Gastroesophageal sphincter (tissue), 3 donors: Measurements from ENCODE around the gene GATA3.

Experiments
- POLR2A ChIP-seq, 2 donors: fragments of 450-650 bp; IDR thresholded peaks; one replicate each; pipeline ENCODE4 v1.6.1; 2017; ENCODE audit warnings: antibody characterized with exemption in 2 of 2, mild to moderate bottlenecking in 2 of 2, moderate library complexity in 1 of 2
- POLR2AphosphoS5 ChIP-seq: sonication (generic); formaldehyde crosslinking; IDR thresholded peaks from one replicate; pipeline ENCODE4 v1.6.1; 2017; ENCODE audit warnings: antibody characterized with exemption
- TF ChIP-seq, protein P1 (sequence below), 4 experiments: fragments of 200-600 bp in 2 of 4; fragments of 450-650 bp in 2 of 4; sonication (generic) in 1 of 4; IDR thresholded peaks; one replicate each; pipeline ENCODE4 v1.5.1; 2017 to 2019; ENCODE audit warnings: antibody characterized with exemption in 4 of 4, mild to moderate bottlenecking in 2 of 4, moderate library complexity in 2 of 4

- TF ChIP-seq POLR2A (IDR thresholded peaks at IDR 0.05) = no peak
- no peak for TF ChIP-seq POLR2AphosphoS5
- TF ChIP-seq, protein P1, sequence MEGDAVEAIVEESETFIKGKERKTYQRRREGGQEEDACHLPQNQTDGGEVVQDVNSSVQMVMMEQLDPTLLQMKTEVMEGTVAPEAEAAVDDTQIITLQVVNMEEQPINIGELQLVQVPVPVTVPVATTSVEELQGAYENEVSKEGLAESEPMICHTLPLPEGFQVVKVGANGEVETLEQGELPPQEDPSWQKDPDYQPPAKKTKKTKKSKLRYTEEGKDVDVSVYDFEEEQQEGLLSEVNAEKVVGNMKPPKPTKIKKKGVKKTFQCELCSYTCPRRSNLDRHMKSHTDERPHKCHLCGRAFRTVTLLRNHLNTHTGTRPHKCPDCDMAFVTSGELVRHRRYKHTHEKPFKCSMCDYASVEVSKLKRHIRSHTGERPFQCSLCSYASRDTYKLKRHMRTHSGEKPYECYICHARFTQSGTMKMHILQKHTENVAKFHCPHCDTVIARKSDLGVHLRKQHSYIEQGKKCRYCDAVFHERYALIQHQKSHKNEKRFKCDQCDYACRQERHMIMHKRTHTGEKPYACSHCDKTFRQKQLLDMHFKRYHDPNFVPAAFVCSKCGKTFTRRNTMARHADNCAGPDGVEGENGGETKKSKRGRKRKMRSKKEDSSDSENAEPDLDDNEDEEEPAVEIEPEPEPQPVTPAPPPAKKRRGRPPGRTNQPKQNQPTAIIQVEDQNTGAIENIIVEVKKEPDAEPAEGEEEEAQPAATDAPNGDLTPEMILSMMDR (IDR thresholded peaks at IDR 0.05) = no peak
Measured at GRCh38 chr10:8013619-8014018, 40.9 kb upstream of the GATA3 start.
